GM12874 (cell line): ENCODE measurements around the gene ISCA1.

Source experiments
- TF ChIP-seq, protein P1 (sequence below): IDR thresholded peaks from 2 replicates; pipeline ENCODE4 v1.5.1; 2011; ENCODE audit warnings: low read depth, mild to moderate bottlenecking, control low read depth, low read length, moderate library complexity; ENCODE audit not compliant: insufficient read depth

Gene ISCA1

GRCh38 chr9:86282077-86282978 is at the start of gene ISCA1:
ISCA1 (minus strand) TSS chr9:86282538; CDS start chr9:86282458, 80 bp downstream.
- TF ChIP-seq, protein P1, sequence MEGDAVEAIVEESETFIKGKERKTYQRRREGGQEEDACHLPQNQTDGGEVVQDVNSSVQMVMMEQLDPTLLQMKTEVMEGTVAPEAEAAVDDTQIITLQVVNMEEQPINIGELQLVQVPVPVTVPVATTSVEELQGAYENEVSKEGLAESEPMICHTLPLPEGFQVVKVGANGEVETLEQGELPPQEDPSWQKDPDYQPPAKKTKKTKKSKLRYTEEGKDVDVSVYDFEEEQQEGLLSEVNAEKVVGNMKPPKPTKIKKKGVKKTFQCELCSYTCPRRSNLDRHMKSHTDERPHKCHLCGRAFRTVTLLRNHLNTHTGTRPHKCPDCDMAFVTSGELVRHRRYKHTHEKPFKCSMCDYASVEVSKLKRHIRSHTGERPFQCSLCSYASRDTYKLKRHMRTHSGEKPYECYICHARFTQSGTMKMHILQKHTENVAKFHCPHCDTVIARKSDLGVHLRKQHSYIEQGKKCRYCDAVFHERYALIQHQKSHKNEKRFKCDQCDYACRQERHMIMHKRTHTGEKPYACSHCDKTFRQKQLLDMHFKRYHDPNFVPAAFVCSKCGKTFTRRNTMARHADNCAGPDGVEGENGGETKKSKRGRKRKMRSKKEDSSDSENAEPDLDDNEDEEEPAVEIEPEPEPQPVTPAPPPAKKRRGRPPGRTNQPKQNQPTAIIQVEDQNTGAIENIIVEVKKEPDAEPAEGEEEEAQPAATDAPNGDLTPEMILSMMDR = no peak

DNA sequence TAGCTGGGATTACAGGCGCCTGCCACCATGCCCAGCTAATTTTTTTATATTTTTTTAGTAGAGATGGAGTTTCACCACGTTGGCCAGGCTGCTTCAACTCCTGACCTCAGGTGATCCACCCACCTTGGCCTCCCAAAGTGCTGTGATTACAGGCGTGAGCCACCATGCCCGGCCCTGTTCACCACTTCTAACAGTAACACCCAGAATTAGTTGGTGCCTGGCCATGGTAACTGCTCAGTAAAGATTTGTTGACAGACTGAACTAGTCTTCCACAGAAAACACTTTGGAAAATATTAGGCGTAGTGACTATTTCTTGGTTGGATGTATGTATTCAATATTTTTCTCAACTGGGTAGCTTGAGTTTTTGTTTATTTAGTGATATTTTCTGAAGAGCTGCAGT is 47.8 kb upstream of the ISCA1 start:
- TF ChIP-seq, protein P1 = no peak

- TF ChIP-seq, protein P1 = no peak
These were observed 47.3 kb upstream of the ISCA1 start for GRCh38 chr9:86329649-86330048.

- TF ChIP-seq, protein P1 = no peak
These were observed 45.8 kb upstream of the ISCA1 start for GRCh38 chr9:86328156-86328555.

DNA sequence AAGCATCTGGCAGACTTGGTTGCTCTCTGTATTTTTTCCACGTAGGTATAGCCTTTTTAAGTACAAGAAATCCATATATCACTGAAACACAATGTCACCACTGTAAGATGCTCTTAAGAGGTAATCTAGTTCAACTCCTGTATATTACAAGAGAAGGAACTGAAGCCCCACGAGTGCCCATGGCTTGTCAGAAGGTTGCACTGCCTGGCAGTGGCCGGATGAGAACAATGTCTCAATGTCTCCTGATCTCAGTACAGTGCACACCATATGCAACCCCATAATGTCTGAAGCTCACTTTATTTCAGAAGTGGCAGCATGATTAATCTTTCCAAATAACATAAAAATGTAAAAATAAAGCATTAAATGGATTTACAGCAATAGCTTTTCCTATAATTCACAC is 44.2 kb upstream of the ISCA1 start:
- TF ChIP-seq, protein P1 = no peak

DNA sequence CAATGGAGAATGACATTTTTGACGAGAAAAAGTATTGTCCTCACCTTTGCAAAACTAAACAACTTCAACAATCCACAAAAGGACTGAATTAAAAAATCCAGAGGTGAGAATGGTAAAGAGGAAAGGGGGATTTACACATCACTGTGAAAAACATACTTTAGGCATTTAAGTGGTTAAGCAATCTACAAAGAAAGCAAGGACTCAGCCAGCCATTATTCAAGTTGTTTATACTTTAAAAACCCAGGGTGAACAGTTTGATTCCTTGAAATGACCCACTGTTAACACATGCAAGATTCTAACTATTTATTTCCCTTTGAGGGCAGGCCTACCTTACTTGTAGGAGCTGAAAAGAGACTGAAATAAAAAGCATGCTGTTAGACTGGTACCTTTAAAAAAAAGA is 42.6 kb upstream of the ISCA1 start:
- TF ChIP-seq, protein P1 = no peak

- TF ChIP-seq, protein P1 = no peak
These were observed 42.0 kb upstream of the ISCA1 start for GRCh38 chr9:86324308-86324707.
